GM12875 (cell line): ENCODE data around the gene PKN2.

Experiments
- H3K4me3 ChIP-seq: one replicate; pipeline ENCODE4 v1.5.1; 2011; ENCODE audit warnings: low read depth, low read length, control low read depth
- TF ChIP-seq, protein P1 (sequence below): IDR thresholded peaks from 2 replicates; pipeline ENCODE4 v1.5.1; 2011; ENCODE audit warnings: low read depth, mild to moderate bottlenecking, control low read depth, inconsistent platforms, low read length, moderate library complexity, borderline replicate concordance; ENCODE audit not compliant: insufficient read depth

Gene PKN2

GRCh38 chr1:88773540-88774150 is 89.6 kb downstream of the PKN2 start:
- TF ChIP-seq, protein P1, sequence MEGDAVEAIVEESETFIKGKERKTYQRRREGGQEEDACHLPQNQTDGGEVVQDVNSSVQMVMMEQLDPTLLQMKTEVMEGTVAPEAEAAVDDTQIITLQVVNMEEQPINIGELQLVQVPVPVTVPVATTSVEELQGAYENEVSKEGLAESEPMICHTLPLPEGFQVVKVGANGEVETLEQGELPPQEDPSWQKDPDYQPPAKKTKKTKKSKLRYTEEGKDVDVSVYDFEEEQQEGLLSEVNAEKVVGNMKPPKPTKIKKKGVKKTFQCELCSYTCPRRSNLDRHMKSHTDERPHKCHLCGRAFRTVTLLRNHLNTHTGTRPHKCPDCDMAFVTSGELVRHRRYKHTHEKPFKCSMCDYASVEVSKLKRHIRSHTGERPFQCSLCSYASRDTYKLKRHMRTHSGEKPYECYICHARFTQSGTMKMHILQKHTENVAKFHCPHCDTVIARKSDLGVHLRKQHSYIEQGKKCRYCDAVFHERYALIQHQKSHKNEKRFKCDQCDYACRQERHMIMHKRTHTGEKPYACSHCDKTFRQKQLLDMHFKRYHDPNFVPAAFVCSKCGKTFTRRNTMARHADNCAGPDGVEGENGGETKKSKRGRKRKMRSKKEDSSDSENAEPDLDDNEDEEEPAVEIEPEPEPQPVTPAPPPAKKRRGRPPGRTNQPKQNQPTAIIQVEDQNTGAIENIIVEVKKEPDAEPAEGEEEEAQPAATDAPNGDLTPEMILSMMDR = no peak
- no peak overlapping the region for H3K4me3 ChIP-seq

DNA sequence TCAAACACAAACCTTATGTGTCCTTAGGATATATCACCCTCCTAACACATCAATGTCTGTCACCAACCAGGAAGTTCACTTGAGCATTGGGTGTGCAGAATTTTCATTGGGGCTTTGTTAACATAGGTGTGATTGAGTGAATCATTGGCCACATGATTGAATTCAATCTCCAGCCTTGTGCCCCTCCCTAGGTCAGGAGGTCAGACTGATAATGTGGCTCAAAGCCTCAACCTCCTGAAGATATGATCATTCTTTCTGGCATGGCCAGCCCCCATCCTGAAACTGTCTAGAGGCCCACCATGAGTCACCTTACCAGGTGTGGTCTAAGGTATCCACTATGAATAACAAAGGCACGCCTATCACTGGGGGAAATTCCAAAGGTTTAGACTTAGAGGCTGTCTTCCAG is 90.1 kb downstream of the PKN2 start:
- TF ChIP-seq, protein P1 = no peak
- H3K4me3 ChIP-seq = no peak overlapping the region

- TF ChIP-seq, protein P1 = no peak
- H3K4me3 ChIP-seq = no peak overlapping the region
Observed at GRCh38 chr1:88777604-88778149, 93.6 kb downstream of the PKN2 start.

DNA sequence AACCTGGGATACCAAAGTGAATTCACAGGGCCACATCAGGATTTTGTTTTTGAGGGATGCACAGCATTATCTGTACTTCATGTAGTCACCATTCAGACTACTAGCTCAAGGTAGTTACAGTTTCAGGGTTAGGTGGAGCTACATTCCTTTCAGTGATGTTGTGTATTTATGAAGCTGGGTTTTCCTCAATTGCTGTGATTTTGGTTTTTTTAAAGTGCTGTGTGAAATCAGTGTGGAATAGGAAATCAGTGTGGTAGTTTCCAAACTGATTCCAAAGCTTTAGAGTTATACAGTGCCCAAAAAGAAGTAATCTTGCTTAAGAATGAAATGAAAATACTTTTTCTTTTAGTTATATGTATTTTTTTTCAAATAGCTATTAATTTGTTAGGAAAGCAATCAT is 95.8 kb downstream of the PKN2 start:
- H3K4me3 ChIP-seq = no peak overlapping the region
- TF ChIP-seq, protein P1 = no peak

DNA sequence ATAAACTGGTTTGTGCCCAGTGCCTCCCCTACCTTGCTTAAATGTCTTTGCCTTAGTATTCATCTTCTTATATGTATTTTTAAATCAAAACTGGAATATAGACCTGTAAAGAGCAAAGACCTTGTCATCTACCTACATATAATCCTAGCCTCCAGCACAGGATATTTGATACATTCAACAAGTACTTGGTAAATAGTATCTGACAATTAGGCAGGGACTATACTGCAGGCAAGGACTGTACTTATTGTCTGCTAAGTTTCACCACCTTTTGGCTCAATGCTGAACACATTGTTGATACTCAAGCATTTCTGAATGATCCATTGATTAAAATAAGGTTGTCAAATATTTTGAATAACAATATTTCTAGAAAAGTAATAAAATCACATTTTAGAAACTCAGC is 96.4 kb downstream of the PKN2 start:
- TF ChIP-seq, protein P1 = no peak

DNA sequence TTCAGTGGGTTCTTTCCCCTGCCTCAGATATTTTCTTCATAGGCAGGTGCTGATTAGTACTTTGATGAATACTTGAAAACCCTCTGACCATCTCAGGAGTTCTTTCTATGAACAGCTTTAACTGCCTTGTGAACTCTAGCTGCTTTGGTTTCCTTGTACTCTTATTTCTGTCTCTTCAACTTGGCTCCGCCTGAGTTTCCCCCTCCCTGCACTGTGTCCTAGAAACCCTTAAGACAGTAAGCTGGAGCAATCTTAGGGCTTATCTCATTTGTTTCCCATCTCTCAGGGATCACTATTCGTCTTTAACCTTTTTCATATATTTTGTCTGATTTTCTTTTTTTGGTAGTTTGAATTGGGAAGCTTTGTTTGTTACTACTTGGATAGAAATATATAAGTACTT is 99.1 kb downstream of the PKN2 start:
- H3K4me3 ChIP-seq = no peak overlapping the region
- TF ChIP-seq, protein P1 = no peak

More for the DNA sequence above, 96.4 kb downstream of the PKN2 start:
- no peak overlapping the region for H3K4me3 ChIP-seq

DNA sequence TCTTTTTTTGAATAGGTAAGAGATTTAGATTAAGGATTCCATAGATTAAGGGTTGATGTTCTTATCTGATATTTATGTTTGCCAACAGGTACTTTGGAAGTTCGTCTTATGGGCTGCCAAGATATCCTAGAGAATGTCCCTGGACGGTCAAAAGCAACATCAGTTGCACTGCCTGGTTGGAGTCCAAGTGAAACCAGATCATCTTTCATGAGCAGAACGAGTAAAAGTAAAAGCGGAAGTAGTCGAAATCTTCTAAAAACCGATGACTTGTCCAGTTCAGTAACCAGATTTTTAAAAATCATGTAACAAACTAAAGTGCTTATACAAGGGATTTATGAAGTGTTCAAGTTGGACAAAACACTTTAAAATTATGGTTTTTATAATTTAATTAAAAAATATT is 100.5 kb downstream of the PKN2 start:
- TF ChIP-seq, protein P1 = no peak
- no peak overlapping the region for H3K4me3 ChIP-seq
